Measurements from ENCODE around the gene PTRHD1.
"Not testable (repeated sequence)": the region's sequence is repeated elsewhere in the genome, so short reads cannot be mapped to it uniquely, and the experiment has no call there.

Gene PTRHD1

GRCh38 chr2:24792874-24793760 lies at the start of gene PTRHD1, which contains the start of gene CENPO:
TSS of gene PTRHD1 (minus strand) at chr2:24793391. CDS start at chr2:24793377, 14 bp downstream.
TSS of gene CENPO (plus strand) at chr2:24793425. CDS start at chr2:24793920, 495 bp downstream.
- FAIRE-seq (peak; percentile 92), DNase-seq (ENCODE audit: extremely low spot score, insufficient read length, low read depth) (peak; percentile 89)

DNA sequence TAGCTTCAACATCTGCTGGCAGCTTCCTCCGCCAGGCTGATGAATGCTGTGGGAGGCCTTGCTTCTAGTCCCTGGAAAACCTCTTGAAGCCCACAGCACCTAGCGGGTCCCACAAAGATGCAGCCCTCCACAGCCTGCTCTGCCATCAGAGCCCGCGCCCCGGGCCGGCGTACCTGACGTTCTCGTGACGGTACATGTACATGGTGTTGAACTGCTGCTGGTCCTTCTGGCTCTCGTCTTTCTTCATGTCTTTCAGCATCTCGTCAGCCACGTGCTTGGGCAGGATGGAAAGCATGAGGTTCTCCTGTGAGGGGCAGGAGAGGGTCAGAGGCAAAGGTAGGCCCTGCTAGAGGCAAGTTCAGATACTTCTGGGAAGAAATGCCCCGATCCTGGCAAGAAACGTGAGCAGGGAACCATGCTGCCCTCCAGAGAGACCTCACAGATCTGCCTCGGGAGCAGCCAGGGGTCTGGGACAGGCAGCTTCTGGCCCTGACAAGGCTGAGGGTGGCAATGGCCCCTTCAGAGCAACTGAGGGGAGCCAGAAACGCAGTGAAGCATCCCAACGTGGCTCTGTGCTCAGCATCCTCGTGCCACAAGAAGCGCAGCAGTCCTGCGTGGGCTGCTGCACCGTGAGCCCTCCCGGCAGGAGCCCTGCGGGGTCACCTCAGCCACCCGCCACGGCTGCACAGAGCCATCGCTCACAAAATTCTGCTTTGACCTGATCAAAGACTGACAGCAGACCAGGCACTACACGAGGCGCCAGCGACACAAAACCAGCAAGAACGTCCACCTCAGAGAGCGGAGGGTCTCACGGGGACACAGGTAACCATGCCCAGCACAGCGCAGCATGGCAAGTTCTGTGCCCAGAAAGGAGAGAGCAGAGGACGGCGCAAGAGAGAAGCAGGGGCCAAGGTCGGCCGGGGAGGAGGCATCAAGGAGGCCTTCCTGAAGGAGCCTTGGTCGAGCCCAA lies 49.2 kb upstream of the PTRHD1 start:
- FAIRE-seq (no peak), DNase-seq (ENCODE audit: extremely low spot score, insufficient read length, low read depth) (no peak)

DNA sequence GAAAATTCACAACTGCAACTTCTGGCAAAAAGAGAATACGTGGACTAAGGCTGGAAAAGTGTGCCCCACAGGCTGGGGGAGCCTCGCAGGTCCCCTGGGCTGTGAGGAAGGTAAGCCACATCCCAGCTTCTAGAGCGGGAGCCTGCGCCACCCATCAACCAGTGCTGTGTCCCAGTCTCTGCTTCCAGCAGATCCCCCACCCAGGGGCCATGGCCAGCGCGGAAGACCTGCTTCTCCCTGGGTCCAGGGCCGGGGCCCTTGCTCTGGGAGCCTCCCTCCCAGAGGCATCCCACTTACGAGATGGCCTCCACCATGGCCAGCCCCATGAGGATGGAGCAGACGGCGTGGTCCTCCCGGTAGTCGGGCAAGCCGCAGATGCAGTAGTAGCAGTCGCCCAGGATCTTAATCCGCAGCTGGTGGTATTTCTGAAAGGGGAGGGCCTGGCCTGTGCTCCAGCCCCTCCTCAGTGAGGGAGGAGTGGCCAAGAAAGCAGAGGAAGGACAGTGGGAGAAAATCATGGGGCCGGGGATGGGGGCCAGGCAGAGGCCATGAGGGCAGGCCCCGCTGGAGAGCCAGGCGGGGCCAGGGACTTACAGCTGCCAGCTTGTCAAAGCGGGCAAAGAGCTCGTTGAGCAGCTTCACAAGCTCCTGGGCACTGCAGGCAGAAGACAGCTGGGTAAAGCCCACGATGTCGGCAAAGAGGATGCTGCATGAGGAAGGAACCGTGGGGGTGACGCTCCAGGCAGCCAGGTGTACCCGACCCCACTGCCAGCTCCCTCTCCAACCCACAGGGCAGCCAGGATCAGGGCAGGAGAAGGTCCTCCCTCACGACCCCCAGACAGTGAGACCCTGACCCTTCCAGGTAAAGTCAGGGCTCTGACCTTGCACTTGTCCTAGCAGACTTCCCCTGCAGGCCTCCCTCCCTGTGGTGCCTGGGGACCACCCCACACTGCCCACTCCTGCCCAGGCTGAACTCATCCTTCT lies 48.1 kb upstream of the PTRHD1 start:
- DNase-seq (ENCODE audit: extremely low spot score, insufficient read length, low read depth), result no peak
- FAIRE-seq, result no peak

GRCh38 chr2:24840164-24840869 lies 47.1 kb upstream of the PTRHD1 start:
- no peak for FAIRE-seq
- no peak for DNase-seq (ENCODE audit: extremely low spot score, insufficient read length, low read depth)

DNA sequence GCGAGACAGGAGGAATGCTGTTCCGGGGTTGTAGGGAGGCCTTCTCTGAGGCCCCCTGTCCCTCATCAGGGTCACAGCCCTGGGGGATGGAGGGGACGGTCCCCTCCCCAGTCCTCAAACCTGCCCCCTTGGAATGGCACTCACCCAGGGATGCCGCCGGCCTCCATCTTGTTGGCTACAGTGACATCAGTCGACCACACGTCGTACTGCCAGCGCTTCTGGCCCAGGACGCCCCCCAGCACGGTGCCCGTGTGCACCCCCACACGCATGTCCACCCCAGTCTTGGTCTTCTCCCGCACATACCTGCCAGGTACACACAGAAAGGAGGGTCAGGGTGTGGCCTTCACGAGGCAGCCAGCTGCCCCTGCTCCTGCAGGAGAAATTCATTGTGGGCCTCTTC lies 46.5 kb upstream of the PTRHD1 start:
- FAIRE-seq, result no peak
- no peak for DNase-seq (ENCODE audit: extremely low spot score, insufficient read length, low read depth)

- FAIRE-seq, result no peak
Observed at GRCh38 chr2:24838541-24838940, 45.4 kb upstream of the PTRHD1 start.

GRCh38 chr2:24837996-24838513 lies 44.9 kb upstream of the PTRHD1 start:
- no peak for DNase-seq (ENCODE audit: extremely low spot score, insufficient read length, low read depth)
- no peak for FAIRE-seq

More at GRCh38 chr2:24838541-24838940, 45.4 kb upstream of the PTRHD1 start:
- no peak for DNase-seq (ENCODE audit: extremely low spot score, insufficient read length, low read depth)

DNA sequence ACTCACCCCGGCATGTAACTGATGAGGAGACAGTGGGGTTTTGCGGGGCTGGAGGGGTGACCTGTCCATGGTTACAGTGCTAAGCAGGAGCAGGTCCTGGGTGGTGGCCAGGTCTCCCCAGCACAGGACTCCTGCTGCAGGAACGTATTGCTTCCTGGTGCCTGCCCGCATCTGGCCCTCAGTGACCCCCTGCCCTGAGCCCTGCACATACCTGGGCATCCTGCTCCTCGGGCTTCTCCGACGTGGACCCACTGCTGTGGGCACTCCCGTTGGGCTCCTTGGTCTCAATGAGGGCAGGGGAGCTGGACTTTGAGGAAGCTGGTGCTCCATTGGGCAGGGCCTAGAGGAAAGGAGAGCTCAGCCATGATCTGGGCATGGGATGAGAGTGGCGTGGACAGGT lies 43.5 kb upstream of the PTRHD1 start:
- DNase-seq (ENCODE audit: extremely low spot score, insufficient read length, low read depth) (no peak), FAIRE-seq (no peak)

DNA sequence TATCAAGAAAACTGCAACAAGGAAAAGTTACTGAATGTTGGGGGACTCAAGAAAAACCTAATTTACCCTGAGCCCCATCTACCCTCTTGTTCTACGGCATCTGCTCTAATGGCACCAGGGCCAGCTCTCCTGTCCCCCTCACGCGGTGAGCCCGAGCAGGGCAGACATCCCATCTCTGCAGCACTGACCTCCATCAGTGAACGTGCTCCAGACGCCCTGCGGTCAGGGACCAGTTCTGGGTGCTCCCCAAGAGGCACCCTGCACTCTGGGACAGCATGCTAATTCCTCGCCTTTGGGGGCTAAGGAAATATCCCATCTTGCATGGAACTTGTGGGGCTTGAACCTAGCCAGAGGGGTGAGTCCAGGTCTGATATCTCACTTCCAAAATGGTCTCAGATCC lies 43.0 kb upstream of the PTRHD1 start:
- FAIRE-seq, result no peak

GRCh38 chr2:24835411-24835810 lies 42.2 kb upstream of the PTRHD1 start:
- DNase-seq (ENCODE audit: extremely low spot score, insufficient read length, low read depth), result not testable (repeated sequence)

More for the DNA sequence above, 43.0 kb upstream of the PTRHD1 start:
- no peak for DNase-seq (ENCODE audit: extremely low spot score, insufficient read length, low read depth)

DNA sequence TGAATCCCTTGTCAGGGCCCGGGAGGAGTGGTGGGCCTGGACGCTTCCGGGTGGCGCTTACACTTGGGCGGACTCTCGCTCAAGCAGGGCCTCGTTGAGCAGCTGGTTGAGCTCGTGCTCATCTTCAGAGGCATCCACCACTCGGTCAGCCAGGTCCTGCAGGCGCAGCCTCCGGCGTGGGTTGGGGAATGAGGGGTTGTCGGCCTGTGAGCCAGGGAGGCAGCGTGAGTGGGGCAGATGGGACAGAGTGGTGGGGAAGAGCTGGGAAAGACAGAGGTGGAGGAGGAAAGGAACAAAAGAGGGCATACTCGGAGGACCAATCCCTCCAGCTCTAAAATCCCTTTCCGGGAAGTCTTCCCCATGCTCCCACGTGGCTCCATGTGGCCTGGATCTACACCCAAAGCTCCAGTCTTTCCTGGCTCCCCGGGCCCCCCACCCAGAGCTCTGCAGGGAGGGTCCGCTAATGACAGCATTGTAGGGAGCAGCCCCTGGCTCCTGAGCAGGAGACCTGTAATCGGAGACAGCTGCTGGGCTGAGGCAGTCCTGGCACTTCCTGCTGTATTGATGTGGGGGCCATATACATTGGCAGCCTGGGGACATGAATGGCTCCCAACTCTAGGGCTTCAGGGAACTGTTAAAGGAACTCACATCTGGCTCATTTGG lies 41.7 kb upstream of the PTRHD1 start:
- FAIRE-seq (no peak), DNase-seq (ENCODE audit: extremely low spot score, insufficient read length, low read depth) (no peak)

More at GRCh38 chr2:24835411-24835810, 42.2 kb upstream of the PTRHD1 start:
- FAIRE-seq, result not testable (repeated sequence)

GRCh38 chr2:24833821-24834732 lies 40.9 kb upstream of the PTRHD1 start:
- DNase-seq (ENCODE audit: extremely low spot score, insufficient read length, low read depth), result no peak
- no peak for FAIRE-seq

- FAIRE-seq, result no peak
- DNase-seq (ENCODE audit: extremely low spot score, insufficient read length, low read depth), result no peak
Observed at GRCh38 chr2:24832931-24833701, 39.9 kb upstream of the PTRHD1 start.

GRCh38 chr2:24832521-24832920 lies 39.3 kb upstream of the PTRHD1 start:
- FAIRE-seq (no peak), DNase-seq (ENCODE audit: extremely low spot score, insufficient read length, low read depth) (no peak)

GRCh38 chr2:24832073-24832461 lies 38.9 kb upstream of the PTRHD1 start:
- DNase-seq (ENCODE audit: extremely low spot score, insufficient read length, low read depth) (no peak), FAIRE-seq (no peak)

All from GM18507 (cell line).